NB4 (cell line): Measurements from ENCODE around the gene SLC9A4.

Source experiments
- DNase-seq: peaks from one replicate; pipeline ENCODE4 v3.0.0; 2010; ENCODE audit warnings: low read depth
- H3K4me3 ChIP-seq: one replicate; pipeline ENCODE4 v1.5.1; 2011; ENCODE audit warnings: mild to moderate bottlenecking, low read depth, low read length, moderate library complexity
- MYC ChIP-seq: IDR thresholded peaks from 2 replicates; pipeline ENCODE4 v1.6.1; 2011; ENCODE audit warnings: low read depth, low read length
- POLR2A ChIP-seq: IDR thresholded peaks from 2 replicates; pipeline ENCODE4 v1.6.1; 2011; ENCODE audit warnings: mild to moderate bottlenecking; ENCODE audit not compliant: insufficient read length; ENCODE audit errors: extremely low read depth
- TF ChIP-seq, protein P1 (sequence below): IDR thresholded peaks from 2 replicates; pipeline ENCODE4 v1.6.1; 2011; ENCODE audit warnings: low read depth, low read length
- TF ChIP-seq, protein P2 (sequence below): IDR thresholded peaks from one replicate; pipeline ENCODE4 v1.5.1; 2012; ENCODE audit warnings: low read depth, low read length

Gene SLC9A4

DNA sequence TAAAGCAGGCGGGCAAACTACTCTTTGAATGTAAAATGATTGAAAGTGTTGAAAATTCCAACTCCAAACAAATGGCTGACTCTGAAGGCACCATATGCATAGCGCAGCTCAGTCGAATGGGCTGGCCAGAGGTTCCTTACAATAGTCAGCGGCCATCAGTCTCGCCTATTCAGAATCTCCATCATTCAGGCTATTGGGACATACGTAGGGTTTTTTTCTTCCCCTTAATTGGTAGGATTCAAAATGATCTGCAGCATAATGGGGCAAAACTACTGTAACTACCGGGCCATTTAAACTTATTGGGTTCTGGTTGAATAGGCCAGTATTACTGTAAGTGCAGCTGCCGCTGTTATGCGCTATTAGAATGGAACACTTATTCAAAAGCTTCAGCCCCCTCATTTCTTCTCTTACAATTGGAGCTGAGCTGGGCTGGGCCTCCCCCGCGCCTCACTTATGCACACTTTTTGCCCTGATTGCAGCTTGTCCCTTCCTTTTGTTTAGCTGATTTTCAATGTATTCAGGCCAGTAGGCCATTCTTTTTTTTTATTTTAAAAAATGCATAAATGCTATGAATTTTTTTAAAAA, 40.4 kb downstream of the SLC9A4 start:
- TF ChIP-seq, protein P1, sequence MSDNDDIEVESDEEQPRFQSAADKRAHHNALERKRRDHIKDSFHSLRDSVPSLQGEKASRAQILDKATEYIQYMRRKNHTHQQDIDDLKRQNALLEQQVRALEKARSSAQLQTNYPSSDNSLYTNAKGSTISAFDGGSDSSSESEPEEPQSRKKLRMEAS: no peak
- TF ChIP-seq MYC (no peak), POLR2A (no peak)
- TF ChIP-seq, protein P2, sequence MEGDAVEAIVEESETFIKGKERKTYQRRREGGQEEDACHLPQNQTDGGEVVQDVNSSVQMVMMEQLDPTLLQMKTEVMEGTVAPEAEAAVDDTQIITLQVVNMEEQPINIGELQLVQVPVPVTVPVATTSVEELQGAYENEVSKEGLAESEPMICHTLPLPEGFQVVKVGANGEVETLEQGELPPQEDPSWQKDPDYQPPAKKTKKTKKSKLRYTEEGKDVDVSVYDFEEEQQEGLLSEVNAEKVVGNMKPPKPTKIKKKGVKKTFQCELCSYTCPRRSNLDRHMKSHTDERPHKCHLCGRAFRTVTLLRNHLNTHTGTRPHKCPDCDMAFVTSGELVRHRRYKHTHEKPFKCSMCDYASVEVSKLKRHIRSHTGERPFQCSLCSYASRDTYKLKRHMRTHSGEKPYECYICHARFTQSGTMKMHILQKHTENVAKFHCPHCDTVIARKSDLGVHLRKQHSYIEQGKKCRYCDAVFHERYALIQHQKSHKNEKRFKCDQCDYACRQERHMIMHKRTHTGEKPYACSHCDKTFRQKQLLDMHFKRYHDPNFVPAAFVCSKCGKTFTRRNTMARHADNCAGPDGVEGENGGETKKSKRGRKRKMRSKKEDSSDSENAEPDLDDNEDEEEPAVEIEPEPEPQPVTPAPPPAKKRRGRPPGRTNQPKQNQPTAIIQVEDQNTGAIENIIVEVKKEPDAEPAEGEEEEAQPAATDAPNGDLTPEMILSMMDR: no peak

DNA sequence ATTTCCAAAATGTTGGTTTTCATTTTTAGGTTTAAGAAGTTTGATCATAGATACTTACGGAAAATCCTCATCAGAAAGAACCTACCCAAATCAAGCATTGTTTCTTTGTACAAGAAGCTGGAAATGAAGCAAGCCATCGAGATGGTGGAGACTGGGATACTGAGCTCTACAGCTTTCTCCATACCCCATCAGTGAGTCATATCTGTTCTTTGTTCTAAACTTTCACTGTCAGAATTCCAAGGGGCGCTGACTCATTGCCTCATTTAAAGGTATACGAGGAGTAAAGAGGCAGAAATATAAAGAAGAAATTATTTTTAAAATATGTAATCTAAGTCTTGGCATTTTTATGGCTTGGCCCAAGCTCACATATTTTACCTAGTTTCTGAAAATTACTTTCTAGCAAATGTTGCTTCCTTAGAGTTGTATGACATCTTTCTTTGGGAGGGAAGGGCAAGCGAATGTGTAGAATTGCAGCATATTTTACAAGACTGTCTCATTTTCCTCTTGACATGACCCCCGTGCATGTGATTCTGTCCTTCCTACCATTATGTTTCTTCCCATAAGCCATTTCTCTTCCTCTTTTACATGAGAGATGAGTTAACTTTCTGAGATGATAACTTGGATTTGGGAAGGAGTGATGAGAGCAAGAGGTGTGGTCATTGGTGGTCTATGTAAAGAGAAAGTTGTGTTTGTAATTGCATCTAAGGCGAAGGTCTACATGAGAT, 41.2 kb downstream of the SLC9A4 start:
- no peak overlapping the region for H3K4me3 ChIP-seq
- DNase-seq: peak; percentile 8
- TF ChIP-seq MYC: no peak
- TF ChIP-seq, protein P1: no peak
- TF ChIP-seq, protein P2: no peak
- TF ChIP-seq POLR2A: no peak

More for the DNA sequence above, 40.4 kb downstream of the SLC9A4 start:
- no peak overlapping the region for H3K4me3 ChIP-seq
- DNase-seq: no peak

DNA sequence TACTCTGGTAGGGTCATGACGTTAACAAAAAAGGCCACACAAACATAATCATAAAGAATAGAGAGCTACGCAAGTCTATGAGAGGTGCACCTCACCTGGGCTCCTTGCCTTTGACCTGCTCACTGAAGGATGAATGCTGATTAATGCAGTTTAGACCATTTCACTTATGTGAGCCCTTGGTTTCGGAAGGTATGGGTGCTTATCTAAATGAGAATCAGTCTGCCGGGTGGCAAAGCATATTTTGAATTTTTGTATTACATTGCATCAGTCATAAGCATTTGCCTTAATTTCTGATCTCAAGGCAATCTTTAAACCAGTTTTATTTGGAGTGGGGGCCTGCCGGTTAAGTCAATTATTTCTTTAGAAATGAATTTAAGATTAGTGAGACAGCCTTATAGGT, 42.8 kb downstream of the SLC9A4 start:
- no peak overlapping the region for H3K4me3 ChIP-seq
- no peak for DNase-seq
- TF ChIP-seq MYC (no peak), POLR2A (no peak)
- TF ChIP-seq, protein P1: no peak
- TF ChIP-seq, protein P2: no peak

DNA sequence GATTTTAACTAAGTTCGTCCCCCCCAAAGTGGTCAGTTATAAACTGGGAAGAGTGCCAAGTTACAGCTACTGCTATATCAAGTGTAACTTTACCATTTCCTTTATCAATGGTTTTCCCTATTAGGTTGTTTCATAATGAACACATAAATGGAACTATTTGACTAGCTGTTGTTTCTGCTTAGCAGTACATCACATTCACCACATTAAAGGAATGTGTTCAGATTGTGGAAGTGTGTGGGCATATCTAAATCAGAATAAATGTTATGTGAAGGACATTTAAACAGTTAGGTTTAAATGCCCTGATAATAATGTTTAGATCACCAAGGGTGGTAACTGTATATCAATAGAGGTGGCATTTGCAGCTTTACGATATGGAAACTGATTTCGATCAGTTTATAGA, 45.1 kb downstream of the SLC9A4 start:
- TF ChIP-seq, protein P1: no peak
- TF ChIP-seq MYC (no peak), POLR2A (no peak)
- TF ChIP-seq, protein P2: no peak
- H3K4me3 ChIP-seq: no peak overlapping the region
- DNase-seq: no peak

DNA sequence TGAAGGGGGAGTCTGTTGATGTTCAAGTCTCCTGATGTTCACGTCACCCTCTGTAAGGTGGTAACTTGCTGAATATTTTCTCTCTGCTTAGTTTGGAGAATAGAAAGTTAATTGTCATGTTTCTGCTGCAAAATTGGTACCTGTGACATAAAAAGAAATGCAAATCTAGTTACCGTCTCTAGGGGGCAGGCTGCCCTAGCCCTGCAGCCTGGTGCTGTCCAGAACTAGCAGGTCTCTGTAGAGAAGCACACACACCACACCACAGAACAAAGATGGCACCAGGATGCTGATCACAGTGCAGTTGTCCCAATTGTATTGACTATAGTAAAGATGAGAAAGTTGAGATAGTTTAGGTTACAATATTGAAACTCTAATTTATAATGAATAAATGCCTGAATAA, 47.0 kb downstream of the SLC9A4 start:
- H3K4me3 ChIP-seq: no peak overlapping the region
- no peak for TF ChIP-seq MYC
- TF ChIP-seq, protein P2: peak; percentile 75
- DNase-seq: peak; percentile 60
